HG03432 (cell line): Measurements from ENCODE around the gene ELL2.

ENCODE experiments used
- ATAC-seq: cut with Tn5 transposase; IDR thresholded peaks from one replicate; pipeline ENCODE4 v1.9.1; 2021; ENCODE audit warnings: mild to moderate bottlenecking, moderate library complexity; ENCODE audit not compliant: unreplicated experiment

The ELL2 gene

GRCh38 chr5:95883185-95884016 is 78.2 kb downstream of the ELL2 start:
- ATAC-seq = peak; percentile 59

- ATAC-seq = no peak
Measured at GRCh38 chr5:95881833-95882232, 79.8 kb downstream of the ELL2 start.

DNA sequence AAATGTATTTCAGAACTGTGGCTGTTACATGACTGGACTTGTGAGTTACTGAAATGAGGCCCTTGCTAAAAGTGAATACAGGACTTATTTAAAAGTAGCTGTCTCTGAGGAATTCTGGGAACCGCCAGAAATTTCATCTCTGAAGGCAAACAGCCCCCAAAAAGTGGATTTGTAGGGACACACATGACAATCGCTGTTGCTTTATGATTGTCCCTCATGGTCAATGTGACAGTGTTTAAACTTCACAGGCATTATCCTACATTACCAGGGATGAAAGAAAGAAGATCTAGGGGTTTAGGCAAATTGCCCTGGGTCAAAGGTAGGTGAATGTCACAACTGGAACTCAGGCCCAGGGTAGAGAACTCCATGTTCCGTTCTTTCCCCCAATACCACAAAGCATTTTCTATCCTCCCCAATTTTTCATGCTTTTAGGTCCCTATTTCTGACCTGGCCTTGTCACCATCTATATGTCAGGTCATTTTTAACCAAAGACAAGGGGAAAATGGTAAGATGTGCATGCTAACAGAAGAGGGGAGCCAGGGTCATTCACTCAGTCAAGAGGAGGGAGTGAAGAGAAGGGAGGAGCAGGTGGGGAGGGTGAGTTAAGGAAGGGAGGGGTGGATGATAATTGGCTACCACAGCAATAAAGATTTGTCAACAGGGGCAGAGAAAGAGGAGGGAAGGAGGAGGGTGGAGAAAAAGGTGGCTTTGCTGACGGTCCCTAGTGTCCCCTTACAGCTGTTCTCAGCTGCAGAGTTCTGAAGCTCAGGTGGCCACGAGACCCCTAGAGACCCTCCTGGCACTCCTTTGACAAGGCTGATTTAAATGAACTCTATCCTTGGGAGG is 81.3 kb downstream of the ELL2 start:
- no peak for ATAC-seq

- no peak for ATAC-seq
Measured at GRCh38 chr5:95879661-95880060, 82.0 kb downstream of the ELL2 start.

DNA sequence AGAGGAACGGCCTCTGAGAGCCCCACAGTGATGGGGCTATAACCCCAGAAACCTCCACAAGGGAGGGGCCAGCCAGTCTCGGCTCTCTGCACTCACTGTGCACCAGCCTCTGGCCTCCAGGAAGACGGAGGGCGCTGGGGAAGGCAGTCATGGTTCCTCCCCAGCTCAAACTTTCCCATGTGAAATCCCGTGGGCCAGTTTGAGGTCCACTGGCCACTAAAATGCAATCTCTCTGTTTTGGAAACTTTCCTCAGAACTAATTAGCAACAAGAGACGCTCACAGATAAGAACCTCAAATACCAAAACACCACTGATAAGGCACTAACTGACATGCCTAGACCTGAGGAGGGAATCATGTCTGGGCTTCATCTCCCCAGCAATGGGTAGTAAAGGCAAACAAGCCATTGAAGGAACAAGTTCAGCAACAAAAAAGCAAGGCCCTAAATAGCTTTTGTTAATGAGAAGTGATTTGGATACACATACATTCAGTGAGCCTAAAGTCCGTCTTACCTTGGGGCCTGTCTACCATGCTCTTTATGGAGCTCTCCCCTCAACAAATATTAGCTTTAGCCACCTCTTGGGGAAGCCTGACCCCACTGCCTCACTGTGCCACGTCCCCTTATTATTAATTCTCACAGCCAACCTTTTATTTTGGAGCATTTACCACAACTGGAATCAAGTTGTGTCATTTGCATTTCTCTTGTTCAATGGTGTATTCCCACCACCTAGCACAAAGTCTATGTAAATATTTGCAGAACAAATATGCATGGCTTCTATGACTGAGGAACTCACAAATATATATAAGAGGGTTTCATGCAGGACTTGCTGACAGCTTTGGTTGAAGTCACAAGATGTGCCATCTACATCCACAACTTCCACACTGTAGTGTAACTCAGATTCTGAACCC is 83.0 kb downstream of the ELL2 start:
- ATAC-seq = peak; percentile 66

DNA sequence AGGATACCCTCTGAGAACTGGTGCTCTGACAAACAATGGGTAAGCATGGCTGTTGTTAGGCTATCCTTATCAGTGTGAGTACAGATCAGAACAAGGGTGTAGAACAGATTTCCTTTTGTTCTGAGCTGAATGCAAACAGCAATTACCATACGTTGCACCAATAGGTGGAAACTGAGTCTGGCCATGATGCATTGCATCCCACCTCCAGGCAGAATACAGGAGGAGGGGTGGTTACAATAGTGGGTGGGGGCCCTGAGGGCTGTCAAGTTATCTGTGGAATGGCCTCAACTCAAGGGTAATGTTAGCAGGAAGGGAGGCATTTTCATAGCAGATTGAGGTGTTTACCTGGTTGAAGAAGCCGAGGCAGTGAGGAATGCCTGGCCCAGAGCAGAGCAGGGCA is 84.9 kb downstream of the ELL2 start:
- ATAC-seq = no peak

DNA sequence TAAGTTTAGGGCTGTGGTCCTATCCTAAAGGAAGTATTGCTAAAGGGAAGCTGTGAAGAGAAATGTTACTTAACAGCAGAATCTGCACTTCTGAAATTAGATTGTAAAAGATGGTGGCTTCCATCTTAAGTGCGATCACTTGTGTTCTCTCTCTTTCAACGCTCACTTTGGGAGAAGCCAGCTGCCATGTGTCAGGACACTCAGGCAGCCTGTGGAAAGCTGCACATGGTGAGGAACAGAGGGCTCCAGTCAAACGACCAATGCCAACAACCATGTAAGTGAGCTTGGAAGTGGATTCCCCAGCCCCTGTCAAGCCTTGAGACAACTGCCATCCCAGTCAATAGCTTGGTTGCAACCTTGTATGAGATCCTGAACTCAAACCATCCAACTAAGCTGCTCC is 87.4 kb downstream of the ELL2 start:
- ATAC-seq = no peak

- ATAC-seq = no peak
Measured at GRCh38 chr5:95873351-95873750, 88.3 kb downstream of the ELL2 start.

DNA sequence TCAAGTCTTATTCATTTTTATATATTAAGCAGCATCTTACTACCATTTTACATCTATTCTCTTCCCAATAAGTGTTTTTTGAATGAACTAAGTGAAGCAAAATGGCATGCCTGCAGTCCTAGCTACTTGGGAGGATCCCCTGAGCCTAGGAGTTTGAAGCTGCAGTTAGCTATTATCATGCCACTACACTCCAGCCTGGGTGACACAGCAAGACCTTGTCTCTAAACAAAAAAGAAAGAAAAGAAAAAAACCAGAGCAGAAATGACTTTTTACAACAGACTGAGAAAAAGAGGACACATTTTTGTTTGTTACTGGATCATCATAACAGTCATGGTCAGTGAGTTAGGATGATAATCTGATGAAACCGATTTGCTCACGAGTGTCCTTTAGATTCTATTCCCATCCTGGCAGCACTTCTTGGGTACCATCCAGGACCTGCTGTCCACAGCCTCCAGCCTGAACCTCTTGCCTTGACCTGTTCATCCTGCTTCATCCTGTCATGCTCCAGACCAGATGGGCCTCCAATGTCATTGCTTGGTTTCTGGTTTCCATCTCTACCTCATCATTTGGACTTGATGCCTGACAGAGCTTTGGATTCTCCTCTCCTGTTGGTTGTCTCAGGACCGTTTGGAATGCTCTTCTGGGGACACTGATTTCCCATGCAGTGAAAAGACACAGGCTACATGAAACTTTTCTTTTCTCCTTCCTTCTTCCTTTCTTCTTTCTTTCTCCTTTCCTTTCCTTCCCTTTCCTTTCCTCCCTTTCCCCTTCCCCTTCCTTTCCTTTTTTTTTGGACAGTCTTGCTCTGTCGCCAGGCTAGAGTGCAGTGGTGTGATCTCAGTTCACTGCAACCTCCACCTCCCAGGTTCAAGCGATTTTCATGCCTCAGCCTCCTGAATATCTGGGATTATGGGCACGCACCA is 89.0 kb downstream of the ELL2 start:
- no peak for ATAC-seq

GRCh38 chr5:95871146-95871806 is 90.4 kb downstream of the ELL2 start:
- ATAC-seq = no peak

DNA sequence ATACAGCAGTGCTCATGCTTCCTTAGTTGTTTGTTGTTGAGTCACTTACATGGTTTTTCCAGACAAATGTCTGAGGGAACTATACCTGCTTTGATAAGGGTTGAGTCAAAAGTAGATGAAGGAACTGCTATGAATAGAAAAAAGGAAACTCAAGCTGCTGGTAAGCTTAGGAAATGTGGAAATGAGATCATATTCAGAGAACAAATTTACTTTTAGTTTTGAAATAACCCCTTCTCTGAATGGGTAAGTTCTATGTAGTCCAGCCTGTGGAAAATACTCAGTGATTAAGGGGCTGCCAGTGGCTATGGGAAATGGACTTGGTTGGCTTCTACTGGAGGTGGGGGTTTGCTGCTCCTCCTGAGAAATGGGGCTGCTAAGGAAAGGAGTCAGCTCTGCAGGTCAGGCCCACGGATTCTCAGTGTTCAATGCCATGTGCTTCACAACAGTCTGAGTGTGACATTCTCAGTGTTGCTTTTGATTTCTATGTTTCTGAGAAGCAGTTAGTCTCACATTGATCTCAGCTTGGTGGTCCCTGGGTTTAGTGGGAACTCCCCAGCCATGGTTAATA is 91.5 kb downstream of the ELL2 start:
- ATAC-seq = peak; percentile 72

GRCh38 chr5:95869173-95869855 is 92.3 kb downstream of the ELL2 start:
- peak; percentile 65 for ATAC-seq

- ATAC-seq = no peak
Measured at GRCh38 chr5:95868136-95868535, 93.5 kb downstream of the ELL2 start.

DNA sequence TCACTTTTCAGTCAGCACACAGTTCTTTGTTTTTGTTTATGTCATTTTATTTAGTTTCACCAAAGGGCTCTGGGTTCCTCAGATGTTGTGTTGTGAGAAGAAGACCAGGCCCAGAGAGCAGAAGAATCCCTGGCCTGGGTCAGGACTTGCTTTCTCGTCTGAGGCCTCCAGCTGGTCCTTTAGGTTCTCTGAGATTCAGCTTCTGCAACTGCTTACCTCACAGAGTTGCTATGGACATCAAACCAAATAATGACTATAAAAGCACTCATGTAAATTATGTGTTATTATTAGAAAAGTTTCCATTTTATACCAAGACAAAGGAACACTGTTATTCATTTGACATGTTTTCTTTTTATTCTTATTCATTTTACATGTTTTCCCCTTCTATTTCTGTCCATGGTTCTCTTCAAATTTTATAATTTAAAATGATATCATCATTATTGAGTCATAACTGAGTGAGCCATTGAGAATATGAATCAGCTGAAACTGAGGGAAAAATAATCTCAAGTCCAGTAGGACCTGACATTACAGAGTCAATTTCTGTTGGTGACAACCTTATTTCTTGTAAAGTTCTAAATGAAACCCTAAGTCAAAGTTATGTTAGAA is 95.1 kb downstream of the ELL2 start:
- no peak for ATAC-seq

DNA sequence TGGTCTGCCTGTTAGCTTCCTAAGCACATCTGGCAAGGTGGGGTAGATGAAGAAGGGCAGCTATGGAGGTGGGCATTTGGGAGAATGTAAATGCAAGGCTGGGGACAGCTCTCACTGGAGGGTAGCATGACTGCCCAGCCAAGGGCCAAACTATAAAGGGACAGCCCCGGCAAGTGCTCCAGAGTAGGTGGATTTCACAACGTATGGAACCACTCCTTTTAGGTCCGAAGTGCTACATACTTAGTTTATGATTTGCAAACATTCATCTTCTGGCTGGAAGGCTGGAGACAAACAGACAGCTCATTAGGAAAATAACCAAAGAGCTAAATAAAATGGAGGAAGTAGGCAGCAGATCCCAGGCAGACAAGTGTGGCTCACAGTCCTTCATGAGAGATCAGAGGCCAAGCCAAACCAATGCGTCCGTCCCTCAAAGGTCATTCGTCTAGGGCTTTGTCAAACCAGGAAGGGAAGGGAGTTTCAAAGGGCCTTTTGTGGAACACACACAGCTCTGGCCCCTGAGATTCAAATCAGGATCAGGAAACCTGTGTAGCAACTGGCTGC is 96.6 kb downstream of the ELL2 start:
- no peak for ATAC-seq

GRCh38 chr5:95864456-95864855 is 97.2 kb downstream of the ELL2 start:
- ATAC-seq = no peak

GRCh38 chr5:95863383-95863757 is 98.3 kb downstream of the ELL2 start:
- ATAC-seq = no peak
